GM20431 (cell line): Measurements from ENCODE around the gene HPDL.

Experiments
- in situ Hi-C: fragments of 300-500 bp; cut with MseI, MboI; formaldehyde crosslinking; loops from one replicate; pipeline ENCODE4 v1.15.0; 2020; ENCODE audit warnings: low sequenced_read_pairs; ENCODE audit not compliant: unreplicated experiment

The HPDL gene

GRCh38 chr1:45317166-45317565, 9.5 kb upstream of the HPDL start:
- in situ Hi-C loops, result loop anchor here (25.0 kb wide), 1 partner anchor 505 kb away; the partner anchor contains the start of genes BTBD19, DYNLT4 and PLK3

- in situ Hi-C loops, result loop anchor here (25.0 kb wide), 1 partner anchor 507 kb away; the partner anchor contains the start of genes BTBD19, DYNLT4 and PLK3
Measured at GRCh38 chr1:45319761-45320160, 6.9 kb upstream of the HPDL start.

DNA sequence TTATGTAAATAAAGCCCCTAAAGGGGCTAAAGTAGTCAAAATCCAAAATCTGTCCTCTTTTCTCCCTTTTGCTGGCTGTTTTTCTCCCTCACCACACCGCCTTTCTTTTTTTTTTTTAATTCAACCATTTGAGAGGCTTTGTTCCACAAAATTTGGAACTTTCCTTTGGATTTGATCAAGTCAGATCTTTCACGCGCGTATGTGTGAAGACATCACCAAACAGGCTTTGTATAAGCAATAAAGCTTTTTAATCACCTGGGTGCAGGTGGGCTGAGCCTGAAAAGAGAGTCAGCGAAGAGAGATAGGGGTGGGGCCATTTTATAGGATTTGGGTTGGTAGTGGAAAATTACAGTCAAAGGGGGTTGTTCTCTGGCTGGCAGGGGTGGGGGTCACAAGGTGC, 5.3 kb upstream of the HPDL start:
- in situ Hi-C loops, result loop anchor here (25.0 kb wide), 1 partner anchor 509 kb away; the partner anchor contains the start of genes BTBD19, DYNLT4 and PLK3

DNA sequence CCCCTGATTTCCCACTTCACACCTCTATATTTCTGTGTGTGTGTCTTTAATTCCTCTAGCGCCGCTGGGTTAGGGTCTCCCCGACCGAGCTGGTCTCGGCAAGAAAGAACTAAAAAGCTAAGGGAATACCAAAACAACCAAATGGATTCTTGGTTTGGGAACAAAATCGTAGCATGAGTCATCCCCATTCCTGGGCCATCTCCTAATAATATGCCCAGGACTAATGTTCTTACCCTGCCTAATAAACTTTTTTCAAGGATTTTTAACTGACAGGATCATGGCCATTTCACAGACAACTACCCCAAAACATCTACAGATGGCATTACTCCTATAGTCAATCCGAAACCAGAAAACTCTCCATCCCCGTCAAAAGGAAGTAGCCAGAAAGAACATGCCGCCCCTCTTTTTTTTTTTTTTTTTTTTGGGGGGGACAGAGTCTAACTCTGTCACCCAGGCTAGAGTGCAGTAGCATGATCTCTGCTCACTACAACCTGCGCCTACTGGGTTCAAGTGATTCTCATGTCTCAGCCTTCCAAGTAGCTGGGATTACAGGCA, 4.1 kb upstream of the HPDL start:
- in situ Hi-C loops, result loop anchor here (25.0 kb wide), 1 partner anchor 510 kb away; the partner anchor contains the start of genes BTBD19, DYNLT4 and PLK3

GRCh38 chr1:45325851-45326506, 716 bp upstream of the HPDL start:
- in situ Hi-C loops, result no loop called here

GRCh38 chr1:45327644-45328515, 1.2 kb downstream of the HPDL start:
- in situ Hi-C loops, result no loop called here

DNA sequence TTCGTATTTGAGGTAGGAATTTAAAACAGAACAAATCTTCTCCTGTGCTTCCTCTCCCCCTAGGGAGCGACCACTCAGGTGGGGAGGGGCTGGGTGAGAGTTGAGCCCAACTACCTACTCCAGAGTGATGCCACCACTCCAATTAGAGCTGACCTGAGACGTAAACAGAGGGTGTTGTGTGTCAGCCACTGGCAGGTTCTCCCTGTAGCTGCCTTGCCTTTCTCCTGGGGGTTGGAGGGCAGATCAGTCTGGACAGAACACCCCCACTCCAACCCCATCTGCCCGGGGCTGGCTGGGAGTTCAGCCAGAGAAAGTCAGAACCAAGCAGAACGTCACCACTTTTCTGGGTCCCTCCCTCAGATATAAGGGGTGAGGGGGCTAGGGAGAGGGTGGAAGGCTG, 2.0 kb downstream of the HPDL start:
- in situ Hi-C loops, result no loop called here

GRCh38 chr1:45329445-45329844, 2.8 kb downstream of the HPDL start:
- in situ Hi-C loops, result no loop called here

GRCh38 chr1:45331436-45332345, 5.0 kb downstream of the HPDL start:
- in situ Hi-C loops, result no loop called here

DNA sequence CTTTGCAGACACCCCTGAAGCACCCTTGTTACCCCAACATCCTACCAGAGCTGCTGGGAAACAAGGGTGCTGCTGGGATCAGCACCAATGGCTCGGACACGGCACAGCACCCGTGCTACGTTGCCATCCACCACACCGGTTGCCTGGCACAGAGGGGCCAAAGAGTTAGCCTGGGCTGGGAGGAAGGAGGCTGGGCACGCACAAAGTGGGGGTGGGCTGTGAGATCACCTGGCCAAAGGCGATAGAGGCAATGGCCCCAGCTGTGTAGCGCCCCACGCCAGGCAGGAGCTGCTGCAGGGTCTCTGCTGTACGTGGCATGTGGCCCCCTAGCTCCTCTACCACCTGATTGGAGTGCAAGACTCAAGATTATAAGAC, 5.6 kb downstream of the HPDL start:
- in situ Hi-C loops, result no loop called here

GRCh38 chr1:45334308-45335245, 7.9 kb downstream of the HPDL start:
- in situ Hi-C loops, result no loop called here

- in situ Hi-C loops, result no loop called here
Measured at GRCh38 chr1:45335855-45336324, 9.2 kb downstream of the HPDL start.

DNA sequence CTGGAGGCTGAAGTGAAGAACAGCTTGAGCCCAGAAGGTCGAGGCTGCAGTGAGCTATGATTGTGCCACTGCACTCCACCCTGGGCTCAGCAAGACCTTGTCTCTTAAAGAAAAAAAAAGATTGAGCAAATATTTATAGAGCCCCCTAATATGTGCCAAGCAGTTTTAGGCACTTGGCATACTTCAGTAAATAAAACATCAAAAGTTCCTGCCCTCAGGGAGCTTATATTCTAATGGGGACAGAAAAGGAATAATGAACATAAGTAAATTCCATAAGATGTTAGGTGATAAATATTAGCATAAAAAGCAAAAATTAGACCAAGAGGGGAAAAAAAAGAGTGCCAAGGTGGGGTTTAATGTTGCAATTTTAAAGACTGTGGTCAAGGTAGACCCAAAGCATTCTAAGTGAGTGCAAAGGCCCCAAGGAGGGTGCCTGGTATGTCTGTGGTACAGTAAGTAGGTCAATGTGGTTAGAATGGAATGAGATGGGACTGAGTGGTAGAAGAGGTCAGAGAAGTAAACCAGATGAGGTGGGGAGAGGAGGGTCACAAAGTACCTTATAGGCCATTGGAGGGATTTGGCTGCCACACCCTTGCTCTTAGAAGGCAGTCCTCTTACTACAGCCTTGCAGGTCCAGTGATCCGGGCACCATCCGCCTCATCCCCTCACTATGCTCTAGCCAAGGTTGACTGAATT, 11.1 kb downstream of the HPDL start:
- in situ Hi-C loops, result no loop called here

DNA sequence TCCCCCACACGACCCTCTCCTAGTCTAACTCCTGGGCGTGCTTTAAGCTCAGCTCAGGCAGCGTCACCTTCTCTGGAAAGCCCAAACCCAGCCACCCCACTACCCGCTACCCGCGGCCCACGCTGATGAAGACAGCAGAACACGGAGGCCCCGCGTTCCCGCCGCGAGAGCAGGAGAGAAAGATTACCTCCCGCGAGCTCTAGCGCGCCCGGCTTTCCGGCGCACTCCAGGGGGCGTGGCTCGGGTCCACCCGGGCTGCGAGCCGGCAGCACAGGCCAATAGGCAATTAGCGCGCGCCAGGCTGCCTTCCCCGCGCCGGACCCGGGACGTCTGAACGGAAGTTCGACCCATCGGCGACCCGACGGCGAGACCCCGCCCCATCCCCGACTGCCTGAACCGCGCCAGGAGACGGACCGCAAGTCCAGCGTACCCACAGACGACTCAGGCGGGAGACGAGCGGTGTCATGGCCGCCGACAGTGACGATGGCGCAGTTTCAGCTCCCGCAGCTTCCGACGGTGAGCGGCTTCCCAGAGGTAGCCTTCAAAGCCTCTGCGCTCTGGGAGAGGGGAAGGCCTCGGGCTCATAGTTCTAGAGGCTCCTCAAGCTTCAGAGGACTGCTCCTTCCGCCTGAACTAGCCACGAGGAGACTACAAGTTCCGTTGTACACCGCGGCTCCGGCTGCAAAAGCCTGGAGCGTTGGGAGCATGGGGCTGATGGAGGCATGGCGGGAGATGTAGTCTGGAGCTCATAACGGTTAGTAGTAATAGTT, 13.3 kb downstream of the HPDL start, which contains the start of the genes MUTYH and TOE1:
MUTYH (minus strand) TSS at position 652 of the 770 bp plus-strand sequence. CDS start 5,935 bp downstream, outside the sequence.
TOE1 (plus strand) TSS at position 382 of the 770 bp plus-strand sequence; CDS start at position 465, 83 bp downstream.
- in situ Hi-C loops, result no loop called here

- in situ Hi-C loops, result no loop called here
Measured at GRCh38 chr1:45340816-45341466, 14.2 kb downstream of the HPDL start.

DNA sequence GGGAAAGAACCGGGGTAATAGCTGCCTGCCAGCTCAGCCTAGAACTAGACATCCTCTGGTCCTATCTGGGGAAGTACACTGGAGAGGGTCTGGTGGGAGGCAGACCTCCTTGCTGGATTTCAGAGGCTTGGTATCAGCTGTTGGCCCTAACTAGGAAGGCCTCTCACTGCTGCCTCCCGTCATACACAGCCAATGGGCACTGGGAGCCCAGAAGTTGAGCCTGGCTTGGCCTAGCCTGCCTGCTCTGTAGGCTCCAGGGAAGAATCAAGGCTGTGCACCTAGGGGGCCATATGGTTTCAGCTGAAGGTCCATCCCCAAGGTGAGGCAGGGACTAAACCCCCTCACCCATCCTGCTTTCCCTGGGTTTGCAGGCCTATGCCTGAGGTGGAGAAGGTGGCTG, 17.8 kb downstream of the HPDL start:
- in situ Hi-C loops, result no loop called here

DNA sequence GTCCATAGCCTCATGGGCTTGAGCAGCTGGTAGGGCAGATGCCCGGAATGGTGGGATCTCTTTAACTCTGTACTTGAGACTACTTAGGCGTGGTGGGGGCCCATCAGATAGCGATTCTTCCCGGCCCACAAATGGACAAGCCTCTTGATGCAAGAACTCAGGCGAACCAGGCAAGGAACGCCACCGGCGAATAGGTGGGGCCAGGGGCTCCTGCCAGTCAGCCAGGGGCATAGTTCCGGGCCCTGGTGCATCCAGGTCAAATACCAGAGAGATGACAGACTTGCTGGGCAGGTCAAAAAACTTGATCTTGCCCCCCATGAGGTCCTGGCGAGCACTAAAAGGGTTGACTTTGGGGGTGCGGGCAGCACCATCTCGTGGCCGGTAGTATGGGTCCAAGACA, 18.3 kb downstream of the HPDL start:
- in situ Hi-C loops, result no loop called here
